ENCODE results near the gene DYNC2I2.

GRCh38 chr9:128637656-128638055 is 19.0 kb downstream of the DYNC2I2 start:
- TF ChIP-seq CTCF (IDR thresholded peaks at IDR 0.05) = no peak
- no peak for TF ChIP-seq POLR2AphosphoS5 (IDR thresholded peaks at IDR 0.05)
- TF ChIP-seq POLR2A (IDR thresholded peaks at IDR 0.05) = no peak

Data from prostate gland (tissue), 2 donors.